AG09319 (cell line): Measurements from ENCODE around the gene SRP68.

Experiments
- DNase-seq: peaks from one replicate; pipeline ENCODE4 v3.0.0-alpha.2; 2010; ENCODE audit warnings: low read depth; ENCODE audit errors: extremely low read depth
- CTCF ChIP-seq: IDR thresholded peaks from 2 replicates; pipeline ENCODE4 v1.5.1; 2011; ENCODE audit warnings: low read depth, mild to moderate bottlenecking, inconsistent platforms, low read length, moderate library complexity

Gene SRP68

GRCh38 chr17:76009969-76010661 is 62.2 kb downstream of the SRP68 start:
- no peak for TF ChIP-seq CTCF
- no peak for DNase-seq

GRCh38 chr17:76009447-76009846 is 62.9 kb downstream of the SRP68 start:
- no peak for DNase-seq
- TF ChIP-seq CTCF, result no peak

- no peak for DNase-seq
- TF ChIP-seq CTCF, result no peak
These were observed 63.5 kb downstream of the SRP68 start for GRCh38 chr17:76008630-76009425.

GRCh38 chr17:76008208-76008607 is 64.1 kb downstream of the SRP68 start:
- no peak for DNase-seq
- TF ChIP-seq CTCF, result no peak

- TF ChIP-seq CTCF, result no peak
- no peak for DNase-seq
These were observed 64.5 kb downstream of the SRP68 start for GRCh38 chr17:76007850-76008165.

GRCh38 chr17:76007131-76007849 is 65.0 kb downstream of the SRP68 start:
- TF ChIP-seq CTCF, result no peak
- DNase-seq, result no peak
